Esophagus squamous epithelium (tissue), 5 donors: ENCODE data around the gene OR2H2. TPM values are rescaled to one million over a fixed set of nuclear protein-coding genes. Genes with fewer than 3 reads are reported as not detected.
A peak's percentile ranks its signal among the peaks of the same experiment; 100 is the strongest.

Experiments used
- DNase-seq: peaks from one replicate; lab custom pipeline; 2025; lab: John Stamatoyannopoulos, UW
- H3K27ac ChIP-seq, 4 donors: fragments of 200-600 bp; sonication (generic); one replicate each; pipeline ENCODE4 v1.5.1; 2016 to 2019; ENCODE audit warnings: mild to moderate bottlenecking in 1 of 4
- H3K27me3 ChIP-seq, 4 donors: fragments of 200-600 bp; sonication (generic); 1 replicate in 3 of 4; 2 replicates in 1 of 4; pipeline versions ENCODE4 v1.5.1 to v1.6.0; 2017 to 2021; ENCODE audit warnings: antibody characterized with exemption in 1 of 4
- H3K36me3 ChIP-seq, 3 donors: fragments of 200-600 bp; sonication (generic); one replicate each; pipeline ENCODE4 v1.5.1; 2016 to 2019
- H3K4me1 ChIP-seq, 3 donors: fragments of 200-600 bp; sonication (generic); one replicate each; pipeline ENCODE4 v1.5.1; 2017 to 2019
- H3K4me3 ChIP-seq, 4 donors: fragments of 200-600 bp; sonication (generic); 1 replicate in 3 of 4; 2 replicates in 1 of 4; pipeline ENCODE4 v1.5.1; 2016 to 2019; ENCODE audit warnings: mild to moderate bottlenecking in 2 of 4, moderate library complexity in 1 of 4
- H3K9me3 ChIP-seq, 3 donors: fragments of 200-600 bp; sonication (generic); one replicate each; pipeline ENCODE4 v1.5.1; 2016 to 2019
- CTCF ChIP-seq, 6 experiments: fragments of 450-650 bp in 4 of 6; fragments of 200-600 bp in 2 of 6; sonication (generic) in 2 of 6; IDR thresholded peaks; one replicate each; pipeline ENCODE4 v1.5.1; 2016 to 2019; ENCODE audit warnings: antibody characterized with exemption in 6 of 6, mild to moderate bottlenecking in 4 of 6, moderate library complexity in 4 of 6
- POLR2A ChIP-seq, 4 donors: fragments of 450-650 bp; IDR thresholded peaks; one replicate each; pipeline ENCODE4 v1.6.1; 2017; ENCODE audit warnings: antibody characterized with exemption in 4 of 4, mild to moderate bottlenecking in 4 of 4, moderate library complexity in 3 of 4
- WGBS, 2 donors: methylation state at CpG; one replicate each; pipeline ENCODE4 v1.1.5; 2018; 5-methylcytosine and 5-hydroxymethylcytosine counted together
- intact Hi-C: fragments of 100-400 bp; cut with DNase I; formaldehyde crosslinking; loops from one replicate; pipeline ENCODE4 v1.15.0; 2022
- total RNA-seq, 4 donors: library from RNA; depleted of rRNA; stranded (reverse); fragments of >200 nt; gene quantifications; one replicate each; pipeline ENCODE4 v1.1.0, GENCODE V29; 2016
- donor health status: DM: yes; HTN: yes; CAD: no.

Gene OR2H2
- not detected for total RNA-seq

GRCh38 chr6:29584821-29585220 lies at the start of gene OR2H2:
OR2H2 (plus strand) TSS chr6:29585121; CDS start chr6:29587945, 2,824 bp downstream.
- H3K4me3 ChIP-seq: no peak within 1 kb of the TSS
- H3K9me3 ChIP-seq: no peaks in the 10 kb centered on the region
- H3K36me3 ChIP-seq: no peaks in the 10 kb centered on the region
- H3K27me3 ChIP-seq: peaks cover 0 to 16% (median 0%) of the 10 kb centered on the region in 4 donors
- DNase-seq: no peak
- no peak within 1 kb of the TSS for H3K27ac ChIP-seq
- TF ChIP-seq CTCF (IDR thresholded peaks at IDR 0.05): no peak
- TF ChIP-seq POLR2A (IDR thresholded peaks at IDR 0.05): no peak
- no peaks in the 10 kb centered on the region for H3K4me1 ChIP-seq
- intact Hi-C loops: no loop called here

GRCh38 chr6:29537714-29538403 lies 47.1 kb upstream of the OR2H2 start:
- DNase-seq: no peak
- TF ChIP-seq CTCF (IDR thresholded peaks at IDR 0.05) (no peak), POLR2A (IDR thresholded peaks at IDR 0.05) (no peak)
- Histone ChIP-seq H3K27me3 (peaks cover 0 to 6% (median 0%) of the 10 kb centered on the region in 4 donors), H3K36me3 (no peaks in the 10 kb centered on the region), H3K4me1 (no peaks in the 10 kb centered on the region), H3K9me3 (no peaks in the 10 kb centered on the region), H3K27ac (no peak overlapping the region), H3K4me3 (no peak overlapping the region)
- intact Hi-C loops: no loop called here
- WGBS, 2 donors: 64 to 73% methylated on average over 4 of the region's 4 CpGs

- H3K27ac ChIP-seq: no peak overlapping the region
- no peaks in the 10 kb centered on the region for H3K4me1 ChIP-seq
- no peak for TF ChIP-seq CTCF (IDR thresholded peaks at IDR 0.05)
- TF ChIP-seq POLR2A (IDR thresholded peaks at IDR 0.05): no peak
- H3K27me3 ChIP-seq: peaks cover 0 to 13% (median 0%) of the 10 kb centered on the region in 4 donors
- H3K4me3 ChIP-seq: no peak overlapping the region
- WGBS, 2 donors: 25 to 29% methylated on average over 2 to 3 of the region's 3 CpGs
- no peak for DNase-seq
- H3K9me3 ChIP-seq: no peaks in the 10 kb centered on the region
- H3K36me3 ChIP-seq: no peaks in the 10 kb centered on the region
- intact Hi-C loops: no loop called here
Measured at GRCh38 chr6:29547573-29547972, 37.3 kb upstream of the OR2H2 start.

GRCh38 chr6:29552512-29553051 lies 32.3 kb upstream of the OR2H2 start:
- Histone ChIP-seq H3K4me3 (peak overlapping the region in 3 of 4 donors; percentile 38 to 67 (median 46)), H3K4me1 (peaks cover 10 to 15% (median 12%) of the 10 kb centered on the region in 3 donors), H3K27ac (peak overlapping the region in 3 of 4 donors; percentile 28 to 65 (median 58)), H3K27me3 (peaks cover 0 to 42% (median 0%) of the 10 kb centered on the region in 4 donors), H3K36me3 (no peaks in the 10 kb centered on the region), H3K9me3 (no peaks in the 10 kb centered on the region)
- no peak for DNase-seq
- no peak for TF ChIP-seq POLR2A (IDR thresholded peaks at IDR 0.05)
- no peak for TF ChIP-seq CTCF (IDR thresholded peaks at IDR 0.05)
- WGBS, 2 donors: 28 to 36% methylated on average over 5 of the region's 5 CpGs
- intact Hi-C loops: no loop called here
